ENCODE data around the gene MAP4K5.
"Not testable (repeated sequence)": the region's sequence is repeated elsewhere in the genome, so short reads cannot be mapped to it uniquely, and the experiment has no call there.

The MAP4K5 gene

GRCh38 chr14:50542941-50543418, 10.6 kb upstream of the MAP4K5 start:
- H3K4me3 ChIP-seq (ENCODE audit: low read depth, low read length) = no peak overlapping the region
- peak; percentile 50; the same call in 1 of the 2 replicates for TF ChIP-seq CTCF (IDR thresholded peaks at IDR 0.05; ENCODE audit: borderline replicate concordance, insufficient read depth, low read depth, low read length)

- no peak overlapping the region for H3K4me3 ChIP-seq (ENCODE audit: low read depth, low read length)
- TF ChIP-seq CTCF (IDR thresholded peaks at IDR 0.05; ENCODE audit: borderline replicate concordance, insufficient read depth, low read depth, low read length) = no peak
These were observed 8.8 kb upstream of the MAP4K5 start for GRCh38 chr14:50541159-50541567.

GRCh38 chr14:50539051-50539450, 6.7 kb upstream of the MAP4K5 start:
- H3K4me3 ChIP-seq (ENCODE audit: low read depth, low read length) = no peak overlapping the region
- TF ChIP-seq CTCF (IDR thresholded peaks at IDR 0.05; ENCODE audit: borderline replicate concordance, insufficient read depth, low read depth, low read length) = no peak

- H3K4me3 ChIP-seq (ENCODE audit: low read depth, low read length) = not testable (repeated sequence)
These were observed 5.7 kb upstream of the MAP4K5 start for GRCh38 chr14:50538034-50538433.

- TF ChIP-seq CTCF (IDR thresholded peaks at IDR 0.05; ENCODE audit: borderline replicate concordance, insufficient read depth, low read depth, low read length) = no peak
- no peak overlapping the region for H3K4me3 ChIP-seq (ENCODE audit: low read depth, low read length)
These were observed 2.6 kb upstream of the MAP4K5 start for GRCh38 chr14:50534997-50535396.

- TF ChIP-seq CTCF (IDR thresholded peaks at IDR 0.05; ENCODE audit: borderline replicate concordance, insufficient read depth, low read depth, low read length) = no peak
- no peak overlapping the region for H3K4me3 ChIP-seq (ENCODE audit: low read depth, low read length)
These were observed 2.0 kb upstream of the MAP4K5 start for GRCh38 chr14:50534416-50534815.

GRCh38 chr14:50533806-50534205, 1.4 kb upstream of the MAP4K5 start:
- no peak for TF ChIP-seq CTCF (IDR thresholded peaks at IDR 0.05; ENCODE audit: borderline replicate concordance, insufficient read depth, low read depth, low read length)
- no peak overlapping the region for H3K4me3 ChIP-seq (ENCODE audit: low read depth, low read length)

GRCh38 chr14:50533241-50533705, 904 bp upstream of the MAP4K5 start:
- H3K4me3 ChIP-seq (ENCODE audit: low read depth, low read length) = no peak overlapping the region
- no peak for TF ChIP-seq CTCF (IDR thresholded peaks at IDR 0.05; ENCODE audit: borderline replicate concordance, insufficient read depth, low read depth, low read length)

All from GM12875 (cell line).